ENCODE measurements around the gene HMGCS2.

The HMGCS2 gene

DNA sequence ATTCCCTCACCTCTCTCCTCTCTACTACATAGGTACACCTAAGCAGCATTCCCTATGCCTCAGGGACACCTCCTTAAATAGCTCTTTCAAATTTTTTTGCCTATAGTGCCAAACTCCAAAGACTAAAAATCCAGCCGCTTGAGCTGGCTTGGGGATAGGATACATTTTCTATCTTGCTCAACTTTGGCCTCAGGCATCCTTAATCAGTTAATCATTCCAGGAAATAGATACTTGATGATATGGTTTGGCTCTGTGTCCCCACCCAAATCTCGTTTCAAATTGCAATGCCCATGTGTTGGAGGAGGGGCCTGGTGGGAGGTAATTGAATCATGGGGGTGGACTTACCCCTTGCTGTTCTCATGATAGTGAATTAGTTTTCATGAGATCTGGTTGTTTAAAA lies 68.4 kb downstream of the HMGCS2 start:
- Histone ChIP-seq H3K9ac (ENCODE audit: insufficient read length) (no peak overlapping the region), H3K4me3 (no peak overlapping the region), H3K27ac (no peak overlapping the region), H3K36me3 (ENCODE audit: insufficient read depth, low read length) (no peaks in the 10 kb centered on the region), H3K9me3 (ENCODE audit: low read depth, low read length) (no peaks in the 10 kb centered on the region)
- no peak for DNase-seq (ENCODE audit: low read depth, low spot score)
- TF ChIP-seq FOXP2 (optimal IDR thresholded peaks at IDR 0.05; ENCODE audit: control extremely low read depth, extremely low read length, insufficient read depth) (no peak), POLR2AphosphoS5 (IDR thresholded peaks at IDR 0.05; ENCODE audit: borderline replicate concordance, low read depth, low read length) (no peak), EZH2 (IDR thresholded peaks at IDR 0.05) (no peak)

All from SK-N-MC (cell line).